ENCODE measurements around the gene PPP1R3C.

The PPP1R3C gene

DNA sequence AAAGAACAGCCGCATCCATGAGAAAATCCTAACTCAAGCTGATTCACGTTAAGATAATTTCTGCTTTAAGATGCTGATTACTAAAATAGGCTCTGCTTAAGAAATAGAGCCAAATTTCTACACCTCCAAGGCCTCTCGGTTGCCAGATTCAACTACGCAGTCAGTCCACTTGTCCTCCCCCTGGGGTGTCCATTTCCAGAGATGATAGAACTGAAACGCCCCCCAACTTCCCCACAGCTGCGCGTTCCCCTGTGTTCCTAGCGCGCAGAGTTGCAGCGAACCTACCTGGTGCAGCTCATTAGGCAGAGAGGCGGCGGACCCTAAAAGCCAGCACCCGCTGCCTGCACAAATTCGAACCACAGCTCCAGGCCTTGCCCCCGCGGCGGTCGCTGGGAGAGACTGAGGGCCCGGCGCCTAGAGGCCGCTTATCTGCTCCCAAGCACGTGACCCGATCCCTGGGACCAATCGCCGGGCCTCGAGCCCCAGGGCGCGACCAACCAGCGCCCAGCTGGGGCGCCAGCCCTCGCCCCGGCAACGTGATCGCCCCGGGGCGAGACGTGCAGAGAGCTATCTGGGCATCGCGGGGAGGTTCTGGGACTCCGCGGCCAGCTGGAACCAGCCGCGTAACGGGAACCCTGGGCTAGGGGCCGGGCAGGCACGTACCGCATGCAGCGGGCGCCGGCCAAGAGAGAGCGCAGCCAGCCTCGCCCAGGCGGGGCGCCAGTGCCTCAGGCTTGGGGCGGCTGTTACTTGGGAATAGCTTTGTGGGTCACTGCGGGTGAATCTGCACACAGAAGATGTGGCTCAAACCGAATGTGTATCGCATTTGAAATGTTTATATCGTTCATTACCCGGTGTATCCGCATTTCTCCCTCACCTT, at the start of gene PPP1R3C:
Gene PPP1R3C (minus strand): TSS at position 401 of the 880 bp plus-strand sequence. CDS start 102 bp downstream, at position 299.
- DNase-seq, result no peak

DNA sequence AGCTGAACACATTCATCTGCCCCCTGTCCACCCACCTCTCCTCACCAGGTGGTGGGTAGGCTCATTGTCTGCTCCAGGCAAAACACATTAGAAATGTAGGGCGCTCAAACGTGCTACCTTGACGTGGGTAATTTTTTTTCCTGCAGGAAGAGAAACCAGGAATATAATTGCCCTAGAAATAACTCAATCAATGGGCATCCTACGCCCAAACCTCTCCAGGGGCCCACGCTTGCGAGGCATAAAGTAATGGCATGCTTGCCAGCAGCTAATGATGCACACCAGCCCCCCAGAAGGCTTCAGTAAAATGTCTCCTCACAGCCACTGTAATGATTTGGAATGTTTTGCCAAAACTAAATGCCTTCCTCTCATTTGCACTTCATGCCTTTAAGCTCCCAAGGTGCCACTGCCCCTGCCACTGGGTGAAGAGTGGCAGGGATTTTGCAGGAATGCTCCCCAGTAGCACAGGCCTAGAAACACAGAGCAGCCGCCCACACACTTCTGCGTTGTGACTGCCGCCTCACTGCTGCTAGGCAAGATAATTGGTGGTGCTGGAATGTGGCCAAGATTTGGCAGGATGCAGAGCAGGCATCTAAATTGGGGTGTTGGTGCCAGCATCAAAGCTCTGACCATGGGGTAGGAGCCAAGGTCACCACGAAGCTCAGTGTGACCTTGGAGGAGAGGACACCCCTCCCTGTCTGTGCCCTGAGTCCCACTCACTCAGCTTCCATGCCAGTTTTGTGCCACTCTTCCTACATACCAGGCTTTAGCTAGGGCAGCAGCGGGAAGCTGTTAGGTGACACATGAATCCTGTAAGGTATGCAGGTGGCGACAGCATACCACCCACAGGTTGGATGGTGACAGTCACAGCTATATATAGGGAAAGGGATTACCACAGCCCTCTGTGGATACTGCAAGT, 48.7 kb upstream of the PPP1R3C start:
- DNase-seq, result no peak

DNA sequence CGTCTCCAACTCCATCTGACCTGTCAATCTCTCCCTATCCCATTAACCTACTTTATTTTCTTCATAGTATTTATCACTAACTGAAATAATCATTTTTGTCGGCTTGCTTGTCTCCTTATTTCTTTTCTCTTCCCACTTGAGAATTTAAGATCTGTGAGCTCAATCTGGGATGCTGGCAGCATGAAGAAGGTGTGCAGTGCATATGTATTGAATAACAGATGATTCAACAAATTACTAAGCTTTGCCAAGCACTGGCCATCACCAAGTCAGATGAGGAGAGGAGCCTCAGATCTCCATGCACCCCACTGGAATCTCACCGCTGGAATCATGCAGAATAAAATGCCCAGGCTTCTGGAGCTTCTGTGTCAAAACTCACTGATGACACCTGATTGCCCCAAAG, 47.6 kb upstream of the PPP1R3C start:
- DNase-seq, result no peak

DNA sequence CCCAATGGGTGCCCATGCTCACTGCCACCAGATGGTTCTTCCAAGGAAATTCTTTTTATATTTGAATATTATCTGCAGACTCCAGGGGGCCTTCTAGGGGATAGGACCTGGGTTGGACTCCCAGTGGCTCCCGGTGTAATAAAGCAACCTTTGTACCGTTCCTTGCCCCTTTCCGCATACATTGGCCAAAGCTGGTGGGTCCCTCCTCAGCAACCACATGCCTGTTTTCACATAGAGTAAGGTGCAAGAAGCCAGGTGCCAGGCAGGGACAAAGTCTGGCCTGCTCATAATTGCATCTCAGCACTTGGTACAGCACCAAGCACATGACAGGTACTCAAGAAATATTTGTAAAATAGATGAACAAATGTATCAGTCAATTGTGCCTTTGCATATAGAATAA, 46.4 kb upstream of the PPP1R3C start:
- DNase-seq, result no peak

DNA sequence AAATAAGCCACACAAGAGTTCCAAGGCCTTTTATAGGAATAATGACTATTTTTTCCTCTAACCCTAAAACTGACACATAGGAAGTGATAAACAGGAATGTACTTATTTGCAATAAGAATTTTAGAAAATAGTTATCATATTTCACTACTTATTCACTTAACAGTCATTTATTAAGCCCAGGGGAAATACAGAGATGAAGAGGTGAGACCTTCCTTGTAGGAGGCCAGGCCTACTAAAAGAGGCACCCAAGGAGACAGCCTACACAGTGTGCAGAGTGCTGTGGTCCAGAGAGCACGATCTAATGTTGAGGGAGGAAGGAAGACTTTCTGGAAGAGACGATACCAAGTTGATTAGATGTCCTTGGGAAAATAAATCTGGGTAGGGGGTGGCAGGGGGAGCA, 45.0 kb upstream of the PPP1R3C start:
- DNase-seq, result no peak

DNA sequence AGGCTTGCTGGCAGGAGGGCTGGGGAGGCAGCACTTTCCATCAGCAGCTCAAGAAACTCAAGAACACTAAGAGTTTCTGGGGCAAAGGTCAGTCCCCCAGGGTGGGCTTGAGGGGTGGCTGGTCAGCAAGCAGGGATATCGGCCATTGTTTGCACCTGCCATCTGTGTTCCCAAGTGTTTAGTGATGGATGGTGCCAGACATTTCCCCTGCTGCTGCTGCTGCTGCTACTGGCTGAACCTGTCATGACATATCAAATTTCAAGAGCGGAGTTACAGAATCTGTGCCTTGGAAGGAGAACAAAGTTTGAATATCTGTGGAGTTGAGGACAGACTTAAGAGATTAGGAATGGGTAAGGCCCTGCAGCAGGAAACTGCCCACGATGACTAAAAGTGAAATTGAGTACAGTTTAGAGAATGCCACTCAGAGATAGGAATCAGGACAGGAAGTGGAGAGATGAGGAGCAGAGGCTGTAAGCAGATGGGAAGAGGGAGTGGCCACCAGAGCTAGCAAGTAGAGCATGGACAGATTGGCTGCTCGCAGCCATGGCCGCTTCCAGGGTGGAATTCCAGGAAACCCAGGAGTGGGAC, 39.2 kb upstream of the PPP1R3C start:
- no peak for DNase-seq

DNA sequence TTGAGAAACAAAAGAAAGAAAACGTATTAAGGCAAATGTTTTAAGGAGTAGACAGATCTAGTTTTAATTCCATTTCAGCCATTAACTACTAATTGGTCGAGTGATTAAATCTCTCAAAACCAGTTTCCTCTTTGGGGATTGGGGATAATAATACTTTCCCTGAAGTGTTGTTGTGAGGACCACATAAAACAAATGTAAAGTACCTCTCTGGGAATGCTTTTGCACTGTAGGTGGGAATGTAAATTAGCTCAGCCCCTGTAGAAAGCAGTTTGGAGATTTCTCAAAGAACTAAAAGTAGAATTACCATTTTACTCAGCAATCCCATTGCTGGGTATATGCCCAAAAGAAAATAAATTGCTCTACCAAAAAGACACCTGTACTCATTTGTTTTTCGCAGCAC, 36.0 kb upstream of the PPP1R3C start:
- no peak for DNase-seq

DNA sequence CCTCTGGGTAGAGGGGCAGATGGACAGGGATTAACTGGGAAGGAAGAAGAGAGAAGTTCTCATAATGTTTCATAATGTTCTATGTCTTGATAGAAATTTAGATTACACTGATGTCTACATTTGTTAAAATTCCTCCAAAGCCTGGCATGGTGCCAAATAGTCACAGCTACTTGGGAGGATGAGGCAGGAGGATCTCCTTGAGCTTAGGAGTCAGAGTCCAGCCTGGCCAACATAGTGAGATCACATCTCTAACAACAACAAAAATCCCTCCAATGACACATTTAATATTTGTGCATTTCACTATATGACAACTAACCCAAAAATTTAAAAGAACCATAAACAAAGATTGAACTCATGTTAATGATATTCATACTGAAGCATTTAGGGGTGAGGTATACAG, 33.0 kb upstream of the PPP1R3C start:
- DNase-seq, result no peak

DNA sequence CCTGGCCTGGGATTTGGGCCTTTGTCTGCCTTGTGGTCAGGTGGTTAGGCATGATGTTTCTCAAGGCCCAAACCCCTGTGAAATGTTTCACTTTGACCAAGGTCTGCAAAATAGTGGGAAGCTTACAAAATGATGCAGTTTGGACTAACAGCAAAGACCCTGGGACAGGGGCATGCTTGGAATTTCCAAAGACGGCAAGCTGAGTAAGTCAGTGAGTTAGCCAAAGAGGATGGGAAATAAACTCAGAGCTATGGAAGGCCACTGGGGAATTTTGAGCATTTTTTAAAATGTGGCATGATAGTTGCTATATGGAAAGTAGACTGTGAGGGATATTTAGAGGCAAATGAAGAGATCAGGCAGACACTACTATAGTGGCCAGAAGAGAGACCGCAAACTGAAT, 31.6 kb upstream of the PPP1R3C start:
- no peak for DNase-seq

DNA sequence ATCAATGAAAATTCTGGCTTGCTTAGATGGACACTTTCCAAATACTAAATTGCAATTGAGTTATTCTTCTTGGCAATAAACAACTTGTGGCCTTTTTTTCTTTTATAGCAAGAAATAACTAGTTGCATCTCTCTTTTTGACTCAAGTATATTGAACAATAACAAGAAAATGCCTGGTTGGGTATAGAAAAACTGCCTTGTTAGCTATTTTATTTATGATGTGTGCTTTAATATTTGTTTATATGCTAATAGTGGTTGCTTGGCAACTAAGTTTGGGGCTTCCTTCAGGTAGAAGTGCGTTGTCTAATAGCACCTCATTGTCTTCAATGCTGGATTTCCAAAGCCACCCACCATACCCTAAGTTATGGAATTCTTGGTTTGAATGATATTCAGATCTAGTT, 30.1 kb upstream of the PPP1R3C start:
- no peak for DNase-seq

DNA sequence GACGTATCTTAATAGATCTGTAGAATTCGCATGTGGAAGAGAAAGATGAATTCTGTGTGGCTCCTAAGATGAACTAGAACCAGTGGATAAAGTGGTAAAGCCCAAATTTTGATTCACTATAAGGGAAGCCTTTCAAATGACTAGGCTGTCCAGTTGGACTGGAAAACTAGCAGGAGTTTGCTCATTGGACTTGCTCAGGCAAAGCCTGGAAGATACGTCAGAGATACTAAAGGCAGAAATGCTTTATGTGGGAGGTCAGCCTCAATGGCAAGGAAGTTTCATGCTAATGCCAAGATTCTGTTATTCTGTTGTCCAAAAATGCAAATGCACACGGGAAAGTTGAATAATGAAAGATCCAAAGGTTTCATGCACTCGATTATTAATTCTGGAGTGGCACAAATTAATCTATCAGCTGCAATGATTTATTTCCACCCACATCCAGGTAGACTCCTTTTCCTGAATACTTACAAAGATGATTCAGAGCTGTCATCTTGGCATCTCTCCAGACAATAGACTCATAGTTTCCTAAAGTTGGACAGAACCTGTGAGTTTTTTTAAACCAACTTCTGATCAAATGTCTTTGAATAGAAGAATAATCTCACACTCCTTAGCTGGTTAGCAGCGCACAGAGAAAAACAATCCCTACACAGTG, 20.5 kb upstream of the PPP1R3C start:
- DNase-seq, result no peak

DNA sequence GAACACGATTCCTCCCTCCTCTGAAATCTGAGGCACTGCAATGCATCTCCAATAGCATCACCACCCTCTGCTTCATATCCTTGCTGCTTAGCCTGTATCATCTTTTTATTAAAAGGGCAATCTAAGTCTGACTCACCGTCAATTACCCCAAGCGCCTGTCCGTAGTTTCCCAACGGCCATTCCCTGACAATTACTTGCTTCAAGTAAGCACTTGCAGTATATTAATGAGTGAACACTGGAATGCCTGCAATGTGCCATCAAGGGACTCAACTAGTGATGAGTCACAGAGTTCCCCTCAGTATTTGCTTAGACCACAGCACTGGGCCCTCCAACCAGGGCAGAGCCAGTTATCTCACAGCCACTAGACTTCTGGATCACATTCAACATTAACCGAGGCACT, 19.5 kb upstream of the PPP1R3C start:
- DNase-seq, result no peak

DNA sequence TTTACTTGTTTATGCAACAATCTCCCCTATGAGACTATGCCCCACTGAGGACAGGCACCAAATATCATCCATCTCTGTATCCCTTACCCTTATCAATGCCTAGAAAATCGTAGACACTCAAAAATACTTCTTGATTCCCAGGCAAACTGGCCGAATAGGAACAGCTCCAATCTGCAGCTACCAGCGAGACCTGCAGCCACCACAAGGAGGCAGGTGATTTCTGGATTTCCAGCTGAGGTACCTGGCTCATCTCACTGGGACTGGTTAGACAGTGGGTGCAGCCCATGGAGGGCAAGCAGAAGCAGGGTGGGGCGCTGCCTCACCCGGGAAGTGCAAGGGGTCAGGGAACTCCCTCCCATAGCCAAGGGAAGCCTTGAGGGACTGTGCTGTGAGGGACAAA, 10.8 kb upstream of the PPP1R3C start:
- no peak for DNase-seq

DNA sequence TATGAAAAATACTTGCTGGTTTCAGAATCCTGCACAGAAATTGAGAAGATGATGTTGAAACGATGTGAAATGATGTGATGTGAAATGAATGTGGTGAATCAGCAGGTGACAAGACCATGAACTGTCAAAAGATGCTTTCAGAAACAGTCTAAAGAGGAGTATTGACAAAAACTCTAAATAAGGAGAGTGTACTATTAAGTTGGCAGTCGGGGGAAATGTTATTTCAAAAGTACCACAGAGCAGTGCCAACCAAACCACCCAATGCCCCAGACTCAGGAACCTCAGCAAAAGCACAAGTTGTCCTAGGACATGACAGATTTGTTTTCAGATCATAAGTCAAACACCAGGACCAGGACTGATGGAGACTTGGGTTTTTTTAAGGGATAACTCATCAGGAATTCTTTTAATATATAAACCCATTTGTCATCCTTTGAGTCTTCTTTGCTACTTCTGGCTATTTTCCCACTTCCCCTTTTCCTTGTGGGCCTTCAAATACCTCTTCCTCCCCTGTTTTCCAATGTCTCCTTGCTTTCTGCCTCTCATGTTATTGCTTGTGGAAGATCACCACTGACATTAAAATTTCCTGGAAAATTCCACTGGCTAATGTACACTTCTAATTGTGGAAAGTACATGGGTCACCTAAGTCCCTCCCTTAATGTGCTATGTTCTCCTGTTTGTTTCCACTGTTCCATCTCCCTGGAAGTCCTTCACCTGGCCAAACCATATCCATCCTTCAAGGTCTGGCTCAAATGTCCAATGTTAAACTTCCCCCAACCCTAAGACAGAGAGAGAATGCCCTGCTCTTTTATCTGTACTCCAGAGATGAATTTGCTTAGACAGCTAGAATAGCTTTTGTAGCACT, 10.2 kb upstream of the PPP1R3C start:
- DNase-seq, result no peak

DNA sequence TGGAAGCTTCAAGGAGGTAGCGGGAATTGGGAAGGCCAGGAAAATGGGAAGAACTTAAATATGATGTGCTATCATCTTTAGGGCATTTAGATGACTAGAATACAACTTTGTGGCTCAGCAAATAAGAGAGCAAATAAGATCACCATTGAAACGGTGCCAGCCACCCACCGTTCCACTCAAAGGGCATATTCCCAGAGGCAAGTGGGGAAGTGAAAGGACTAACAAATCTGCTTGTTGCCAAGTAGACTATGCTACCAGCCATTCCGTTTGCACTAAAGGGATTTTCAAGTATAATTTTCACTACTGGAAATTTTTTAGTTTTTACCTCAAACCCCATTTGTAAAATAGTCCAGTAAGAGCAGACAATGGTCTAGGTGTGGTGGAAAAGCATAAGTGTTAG, 4.0 kb upstream of the PPP1R3C start:
- DNase-seq, result no peak

DNA sequence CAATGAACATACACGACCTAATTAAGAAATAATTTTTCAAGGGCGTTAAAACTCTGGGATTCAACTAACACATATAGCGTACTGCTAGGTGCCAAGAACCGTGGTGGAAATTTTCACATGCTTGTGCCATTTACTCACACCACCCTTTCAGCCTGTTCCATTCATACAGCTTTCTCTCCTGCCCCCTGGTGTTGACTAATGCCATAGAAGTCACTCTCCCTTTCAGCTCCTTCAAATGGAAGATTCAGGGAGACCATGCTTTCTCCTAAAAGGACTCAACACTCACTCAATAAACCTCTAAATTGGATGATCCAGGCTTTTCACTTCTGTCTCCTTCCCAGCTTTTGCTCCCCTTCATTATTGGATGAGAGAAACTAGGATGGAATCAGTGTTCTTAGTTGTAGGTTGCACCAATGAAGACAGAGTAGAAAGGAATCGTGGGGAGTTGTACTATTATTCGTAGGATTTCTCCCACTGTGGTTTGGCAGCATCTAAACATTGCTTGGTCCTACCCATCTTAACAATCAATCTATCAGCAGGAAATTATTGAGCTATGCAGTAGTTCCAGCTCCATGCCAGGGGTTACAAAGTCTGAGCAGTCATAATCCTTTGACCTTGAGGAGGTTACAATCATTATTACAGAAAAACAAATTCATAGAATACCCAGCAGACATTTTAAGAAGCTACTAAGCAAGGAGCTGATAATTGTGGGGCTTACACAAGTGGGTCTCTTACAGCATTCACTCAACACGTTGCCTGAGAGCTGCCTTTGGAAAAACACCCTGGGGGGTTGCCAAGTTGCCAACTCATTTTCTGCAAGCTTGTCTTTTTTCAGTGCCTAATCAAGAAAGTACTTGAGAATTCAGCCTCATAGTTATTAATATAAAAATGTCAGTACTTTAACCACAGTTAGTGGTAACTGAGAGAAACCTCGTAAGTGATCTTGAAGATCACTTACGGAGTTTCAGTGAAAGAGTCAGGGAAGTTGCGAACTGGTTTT, 2.8 kb upstream of the PPP1R3C start:
- peak in 1 of 4 experiments; percentile 9 for DNase-seq

DNA sequence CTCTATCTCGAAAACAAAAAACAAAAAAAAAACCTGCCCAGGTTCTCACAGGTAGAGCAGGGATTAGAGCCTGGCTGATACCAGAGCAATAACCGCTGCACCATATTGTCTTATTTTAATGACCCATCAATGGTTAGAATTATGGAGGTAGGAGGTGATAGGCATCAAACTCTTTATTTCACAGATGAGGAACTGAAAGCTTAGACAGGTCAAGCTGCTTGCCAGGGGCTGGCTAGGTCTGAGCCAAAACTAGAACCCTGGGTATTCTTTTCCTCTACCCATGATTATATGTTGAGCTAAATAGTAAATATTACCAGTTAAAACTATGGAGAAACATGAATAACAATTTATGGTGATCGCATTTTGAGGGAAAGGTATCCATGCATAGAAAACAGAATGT, 2.0 kb upstream of the PPP1R3C start:
- DNase-seq, result no peak

DNA sequence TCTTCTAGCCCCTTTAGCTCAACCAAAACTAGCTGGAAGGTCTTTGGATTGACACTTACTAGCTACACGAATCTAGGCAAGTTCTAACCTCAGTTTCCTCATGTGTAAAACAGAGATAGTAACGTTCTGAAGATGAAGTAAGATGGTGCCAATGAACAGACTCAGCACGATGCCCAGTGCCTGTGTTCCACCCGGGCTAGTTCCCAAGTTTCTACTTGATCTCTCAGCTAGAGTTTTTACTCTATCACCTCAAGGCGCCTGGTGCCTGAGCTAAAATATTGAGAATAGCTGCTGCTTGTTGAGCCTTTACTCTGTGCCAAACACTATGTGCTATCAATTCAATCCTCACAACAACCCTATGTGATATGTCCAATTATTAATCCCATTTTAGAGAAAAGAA, 1.4 kb upstream of the PPP1R3C start:
- no peak for DNase-seq

DNA sequence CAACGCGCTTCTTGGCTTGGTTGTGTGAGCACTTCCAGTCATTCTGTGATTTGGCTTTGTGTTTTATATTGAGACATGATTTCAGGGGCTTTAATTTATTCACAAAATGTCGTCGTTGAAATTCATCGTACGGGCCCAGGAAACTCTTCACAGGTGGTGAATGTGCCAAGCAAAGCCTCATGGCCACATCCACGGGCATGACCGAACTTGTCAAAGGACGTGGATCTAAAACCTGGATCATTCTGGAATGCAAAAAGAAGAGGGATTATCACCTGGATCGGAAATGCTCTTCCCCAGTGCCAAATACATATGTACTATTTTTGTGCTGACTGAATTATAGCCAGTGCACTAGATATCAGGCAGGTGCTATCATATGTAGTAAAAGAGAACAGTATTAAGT, 2.2 kb downstream of the PPP1R3C start:
- no peak for DNase-seq

DNA sequence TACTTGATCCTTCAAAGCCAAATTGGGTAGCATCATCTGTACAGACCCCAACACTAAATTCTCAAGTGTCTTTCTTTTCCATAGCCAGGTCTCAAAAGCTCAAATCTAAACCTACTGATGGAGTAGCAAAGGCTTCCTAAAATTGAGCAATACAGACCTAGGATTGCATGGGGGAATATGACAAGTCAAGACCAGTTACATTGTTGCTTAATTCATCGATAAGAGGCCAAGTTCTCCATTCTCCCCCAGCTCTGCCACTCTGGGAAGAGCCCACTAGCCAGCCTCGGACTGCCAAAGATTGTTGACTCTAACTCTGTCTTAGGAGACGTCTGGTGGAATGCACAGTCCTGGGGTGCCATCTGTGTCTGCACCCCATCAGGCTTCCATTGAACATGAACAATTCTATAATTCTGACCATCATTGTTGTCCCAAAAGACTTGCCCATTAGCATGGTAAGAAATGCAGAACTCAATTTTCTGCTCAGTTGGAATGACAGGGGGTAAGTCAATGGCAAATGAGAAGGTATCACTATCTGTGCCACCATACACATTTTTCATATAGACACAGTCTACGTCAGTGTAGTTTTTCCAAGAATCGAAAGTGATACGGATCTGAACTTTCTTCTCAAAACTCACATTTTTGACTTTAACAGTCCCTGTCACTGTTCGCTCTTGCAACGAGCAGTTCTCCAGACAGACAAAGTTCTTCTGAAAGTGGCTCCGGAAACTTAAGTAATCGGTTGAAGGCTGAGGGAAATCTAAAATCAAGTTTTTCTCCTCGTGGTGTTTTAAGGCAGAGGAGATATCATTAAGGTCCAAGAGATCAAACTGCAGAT, 2.9 kb downstream of the PPP1R3C start:
- DNase-seq, result no peak

All from activated CD4-positive, CD25-positive, alpha-beta regulatory T cell (primary cell).